Esophagus muscularis mucosa (tissue), 3 donors: ENCODE results near the gene UBE2D1.

Source experiments
- POLR2AphosphoS5 ChIP-seq, 2 donors: sonication (generic); formaldehyde crosslinking; IDR thresholded peaks; one replicate each; pipeline ENCODE4 v1.6.1; 2017; ENCODE audit warnings: antibody characterized with exemption in 2 of 2
- TF ChIP-seq, protein P1 (sequence below), 3 experiments: fragments of 200-600 bp in 2 of 3; fragments of 450-650 bp in 1 of 3; sonication (generic) in 2 of 3; IDR thresholded peaks; one replicate each; pipeline ENCODE4 v1.5.1; 2017 to 2019; ENCODE audit warnings: antibody characterized with exemption in 3 of 3, mild to moderate bottlenecking in 2 of 3, moderate library complexity in 1 of 3

DNA sequence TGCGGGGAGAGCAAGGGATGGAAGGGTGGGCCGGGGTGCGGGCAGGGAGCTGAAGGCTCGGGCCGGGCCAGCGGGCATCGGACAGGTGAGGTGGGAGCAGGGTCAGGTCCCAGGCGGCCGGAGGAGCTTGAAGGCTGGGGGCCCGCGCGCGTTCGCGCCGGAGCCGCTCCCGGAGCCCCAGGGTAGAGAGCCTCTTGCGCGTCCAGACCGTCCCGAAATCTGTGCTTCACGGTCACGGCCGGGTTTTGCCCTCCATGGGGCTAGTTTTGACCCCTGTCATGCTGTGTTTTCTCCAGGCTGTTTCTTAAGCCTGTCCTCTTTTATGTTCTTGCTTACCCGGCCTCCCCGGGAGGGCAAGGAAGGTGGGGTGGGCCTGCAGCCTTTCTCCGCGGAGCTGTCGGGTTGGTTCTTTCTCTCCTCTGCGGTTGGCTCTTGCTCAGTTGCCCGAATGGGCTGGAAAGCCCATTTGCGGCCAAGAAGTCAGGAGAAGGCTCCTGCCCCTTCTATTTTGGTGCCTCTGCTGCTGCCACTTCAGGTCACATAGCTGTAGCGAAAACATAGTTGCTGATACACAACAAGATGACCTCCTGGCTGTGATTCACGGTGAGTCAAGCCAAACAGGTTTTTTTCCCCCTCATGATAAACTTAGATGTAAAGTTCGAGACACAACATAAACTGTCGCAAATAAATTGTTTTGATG, 650 bp downstream of the UBE2D1 start:
- TF ChIP-seq, protein P1, sequence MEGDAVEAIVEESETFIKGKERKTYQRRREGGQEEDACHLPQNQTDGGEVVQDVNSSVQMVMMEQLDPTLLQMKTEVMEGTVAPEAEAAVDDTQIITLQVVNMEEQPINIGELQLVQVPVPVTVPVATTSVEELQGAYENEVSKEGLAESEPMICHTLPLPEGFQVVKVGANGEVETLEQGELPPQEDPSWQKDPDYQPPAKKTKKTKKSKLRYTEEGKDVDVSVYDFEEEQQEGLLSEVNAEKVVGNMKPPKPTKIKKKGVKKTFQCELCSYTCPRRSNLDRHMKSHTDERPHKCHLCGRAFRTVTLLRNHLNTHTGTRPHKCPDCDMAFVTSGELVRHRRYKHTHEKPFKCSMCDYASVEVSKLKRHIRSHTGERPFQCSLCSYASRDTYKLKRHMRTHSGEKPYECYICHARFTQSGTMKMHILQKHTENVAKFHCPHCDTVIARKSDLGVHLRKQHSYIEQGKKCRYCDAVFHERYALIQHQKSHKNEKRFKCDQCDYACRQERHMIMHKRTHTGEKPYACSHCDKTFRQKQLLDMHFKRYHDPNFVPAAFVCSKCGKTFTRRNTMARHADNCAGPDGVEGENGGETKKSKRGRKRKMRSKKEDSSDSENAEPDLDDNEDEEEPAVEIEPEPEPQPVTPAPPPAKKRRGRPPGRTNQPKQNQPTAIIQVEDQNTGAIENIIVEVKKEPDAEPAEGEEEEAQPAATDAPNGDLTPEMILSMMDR (IDR thresholded peaks at IDR 0.05): no peak
- TF ChIP-seq POLR2AphosphoS5 (IDR thresholded peaks at IDR 0.05): no peak
